Measurements from ENCODE around the gene RLN1.
"Not testable (repeated sequence)": the region's sequence is repeated elsewhere in the genome, so short reads cannot be mapped to it uniquely, and the experiment has no call there.

Gene RLN1

DNA sequence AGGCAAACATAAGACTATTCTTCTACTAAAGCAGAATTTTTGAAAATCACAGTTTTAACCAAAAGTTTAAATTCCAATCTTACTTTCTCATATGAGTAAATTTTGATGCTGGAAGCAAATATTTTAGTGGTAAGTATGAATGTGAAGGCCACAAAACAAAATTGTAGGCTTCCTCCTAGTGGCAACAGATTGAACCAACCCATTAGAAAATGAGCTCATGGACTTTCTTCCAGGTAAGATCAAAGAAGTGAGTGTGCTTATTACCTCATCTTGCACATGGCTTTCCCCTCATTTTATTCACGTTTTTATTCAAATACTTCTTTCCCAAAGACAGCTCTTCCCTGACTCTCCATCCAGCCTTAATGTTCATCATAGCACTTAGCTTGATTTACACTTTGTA, 18.6 kb downstream of the RLN1 start:
- DNase-seq: no peak

DNA sequence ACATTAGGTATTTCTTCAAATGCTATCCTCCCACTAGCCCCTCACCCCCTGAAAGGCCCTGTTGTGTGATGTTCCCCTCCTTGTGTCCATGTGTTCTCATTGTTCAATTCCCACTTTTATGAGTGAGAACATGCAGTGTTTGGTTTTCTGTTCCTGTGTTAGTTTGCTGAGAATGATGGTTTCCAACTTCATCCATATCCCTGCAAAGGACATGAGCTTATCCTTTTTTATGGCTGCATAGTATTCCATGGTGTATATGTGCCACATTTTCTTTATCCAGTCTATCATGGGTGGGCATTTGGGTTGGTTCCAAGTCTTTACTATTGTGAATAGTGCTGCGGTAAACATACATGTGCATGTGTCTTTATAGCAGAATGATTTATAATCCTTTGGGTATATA, 23.3 kb downstream of the RLN1 start:
- DNase-seq: not testable (repeated sequence)

DNA sequence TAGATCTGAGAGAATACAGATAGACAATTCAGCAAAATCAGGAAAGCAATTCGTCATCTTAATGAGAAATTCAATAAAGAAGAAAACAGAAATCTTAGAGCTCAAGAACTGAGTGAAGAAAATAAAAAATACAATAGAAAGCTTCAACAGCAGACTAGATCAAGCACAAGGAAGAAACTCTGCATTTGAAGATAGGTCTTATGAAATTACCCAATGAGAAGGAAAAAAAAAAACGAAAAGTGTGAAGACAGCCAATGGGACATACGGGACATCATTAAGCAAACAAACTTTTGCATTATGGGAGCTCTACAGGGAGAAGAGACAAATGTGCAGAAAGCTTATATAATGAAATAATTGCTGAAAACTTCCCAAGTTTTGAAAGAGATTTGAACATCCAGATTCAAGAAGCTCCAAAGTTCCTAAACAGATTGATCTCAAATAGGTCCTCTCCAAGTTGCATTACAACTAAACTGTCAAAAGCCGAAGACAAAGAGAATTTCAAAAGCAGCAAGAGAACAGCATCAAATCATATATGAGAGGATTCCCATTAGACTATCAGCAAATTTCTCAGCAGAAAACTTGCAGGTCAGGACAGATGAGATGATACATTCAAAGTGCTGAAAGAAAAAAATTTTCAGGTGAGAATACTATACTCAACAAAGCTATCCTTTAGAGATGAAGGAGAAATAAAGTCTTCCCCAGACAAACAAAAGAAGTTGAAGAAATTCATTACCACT, 24.3 kb downstream of the RLN1 start:
- no peak for DNase-seq

DNA sequence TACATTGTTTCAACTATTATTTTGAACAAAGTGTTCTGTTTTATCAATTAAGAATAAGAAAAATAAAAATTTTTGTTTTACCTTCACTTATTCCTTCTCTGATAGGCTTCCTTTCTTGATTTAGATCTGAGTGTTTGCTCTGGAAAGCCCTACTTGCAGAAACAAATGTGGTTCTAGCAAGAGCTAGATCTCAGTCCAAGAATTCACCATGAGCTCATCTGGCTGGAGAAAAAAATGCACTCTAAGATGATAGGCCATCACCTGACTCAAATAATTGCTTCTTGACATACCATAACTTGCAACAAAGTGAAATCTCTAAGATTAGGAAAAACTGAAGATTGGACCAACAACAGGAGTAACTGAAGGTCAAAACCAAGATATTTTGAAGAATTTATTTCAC, 28.8 kb downstream of the RLN1 start:
- no peak for DNase-seq

DNA sequence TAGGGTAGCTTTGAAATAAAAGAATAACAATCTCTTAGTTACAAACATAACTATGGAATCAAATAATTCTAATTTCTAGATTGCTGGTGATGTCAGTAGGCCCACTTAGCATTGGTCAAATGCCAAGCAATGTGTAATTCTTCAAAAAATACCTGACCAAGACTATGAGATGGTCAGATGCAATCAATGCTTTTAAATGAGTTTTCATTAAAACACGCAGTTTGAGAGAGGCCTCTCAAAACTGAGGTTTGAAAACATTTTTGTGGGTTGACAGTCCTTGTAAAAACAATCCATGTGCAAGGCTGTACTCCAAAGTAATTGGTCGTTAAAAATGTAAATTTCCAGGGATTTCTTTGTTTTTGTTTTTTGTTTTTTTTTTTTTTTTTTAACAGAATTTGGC, 33.9 kb downstream of the RLN1 start:
- no peak for DNase-seq

DNA sequence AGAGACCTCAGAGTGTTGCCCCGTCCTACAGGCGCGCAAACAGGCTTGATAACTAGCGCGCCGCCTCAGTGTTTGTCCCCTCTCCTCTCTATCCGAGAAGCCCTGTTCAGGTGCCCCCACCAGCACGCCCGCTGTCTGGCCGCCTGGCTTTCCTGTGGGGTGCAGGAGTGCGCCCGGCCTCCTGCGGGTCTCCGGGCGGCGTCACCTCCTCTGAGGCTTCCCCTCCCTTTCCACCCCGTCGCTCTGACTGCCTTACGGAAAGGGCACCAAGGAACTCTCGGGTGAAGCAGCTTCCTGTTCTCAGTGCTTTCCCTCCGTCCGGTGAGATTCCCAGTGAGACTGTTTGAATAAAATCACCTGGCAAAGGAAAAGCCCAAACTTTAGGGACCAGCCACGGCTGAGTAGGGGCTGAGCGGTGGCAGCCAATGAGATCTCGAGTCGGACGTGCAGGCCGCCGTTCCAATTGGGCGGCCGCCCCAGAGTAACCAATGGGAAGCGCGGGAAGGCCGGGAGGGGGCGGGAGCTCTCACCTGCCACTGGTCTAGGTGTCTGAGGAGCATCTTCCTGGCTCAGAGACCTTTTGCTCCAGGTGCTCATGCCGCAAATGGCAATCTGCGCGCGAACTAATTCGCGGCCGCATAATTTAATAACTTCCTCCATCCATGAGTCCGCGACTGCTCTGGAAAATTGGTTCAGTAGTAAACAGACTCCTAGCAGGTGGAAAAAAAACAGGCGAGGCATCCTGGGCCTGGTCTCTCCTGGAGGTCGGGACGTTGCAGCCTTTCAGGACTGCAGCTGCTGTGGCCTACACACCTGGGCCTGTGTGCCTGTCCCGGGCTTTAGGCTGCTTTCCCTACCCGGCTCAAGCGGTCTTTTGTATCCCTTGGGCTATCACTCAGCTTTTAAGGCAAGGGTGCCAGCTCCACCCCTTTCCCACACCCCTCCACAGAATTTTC, 35.6 kb downstream of the RLN1 start, which contains the start of gene RLN2:
RLN2 (minus strand) TSS at position 877 of the 956 bp plus-strand sequence; CDS start at position 741, 136 bp downstream.
- DNase-seq: not testable (repeated sequence)

DNA sequence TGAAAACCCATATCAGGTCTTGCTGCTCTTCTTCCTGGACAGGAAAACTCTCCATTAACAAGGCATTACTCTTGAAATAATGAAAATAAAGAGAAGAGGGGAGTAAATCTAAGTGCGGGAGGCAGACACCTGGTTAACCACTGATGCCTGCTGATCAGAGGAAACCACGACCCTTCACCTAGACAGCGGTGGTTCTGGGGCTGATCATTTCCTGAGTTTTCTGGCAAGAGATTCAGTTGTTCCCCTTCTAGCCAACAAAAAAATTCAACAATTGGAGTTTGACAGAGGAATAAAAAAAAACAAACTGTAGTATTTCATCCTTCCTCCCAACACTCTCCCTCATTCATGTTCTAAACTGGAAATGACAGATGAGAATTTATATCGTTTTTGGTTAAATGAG, 38.1 kb downstream of the RLN1 start:
- DNase-seq: no peak

DNA sequence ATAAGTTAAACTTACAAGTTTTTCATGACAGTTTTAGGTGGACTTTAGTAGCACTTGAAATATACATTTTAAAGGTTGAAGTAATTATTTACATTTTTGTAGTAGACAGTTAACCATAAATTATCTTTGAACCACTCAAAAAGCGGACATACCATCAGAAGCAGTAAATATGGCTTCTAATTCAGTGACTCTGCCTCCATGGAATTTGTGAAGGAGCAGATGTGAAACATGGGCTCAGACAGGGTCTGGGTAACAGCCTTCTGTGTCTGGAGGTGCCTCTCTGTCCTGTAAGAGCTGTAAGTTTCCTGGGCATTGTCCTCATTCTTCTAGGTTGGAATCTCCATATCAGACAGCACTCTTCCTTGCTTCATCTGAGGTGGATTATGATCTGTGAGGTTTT, 47.5 kb downstream of the RLN1 start:
- no peak for DNase-seq

DNA sequence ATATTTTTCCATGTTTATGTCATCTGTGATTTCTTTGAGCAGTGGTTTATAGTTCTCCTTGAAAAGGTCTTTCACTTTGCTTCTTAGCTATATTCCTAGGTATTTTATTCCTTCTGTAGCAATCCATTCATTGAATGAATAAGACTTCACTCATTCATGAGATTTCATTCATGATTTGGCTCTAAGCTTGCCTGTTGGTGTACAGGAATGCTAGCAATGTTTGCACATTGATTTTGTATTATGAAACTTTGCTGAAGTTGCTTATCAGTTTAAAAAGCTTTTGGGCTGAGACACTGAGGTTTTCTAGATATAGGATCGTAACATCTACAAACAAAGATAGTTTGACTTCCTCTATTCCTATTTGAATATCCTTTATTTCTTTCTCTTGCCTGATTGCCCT, 51.1 kb downstream of the RLN1 start:
- no peak for DNase-seq

DNA sequence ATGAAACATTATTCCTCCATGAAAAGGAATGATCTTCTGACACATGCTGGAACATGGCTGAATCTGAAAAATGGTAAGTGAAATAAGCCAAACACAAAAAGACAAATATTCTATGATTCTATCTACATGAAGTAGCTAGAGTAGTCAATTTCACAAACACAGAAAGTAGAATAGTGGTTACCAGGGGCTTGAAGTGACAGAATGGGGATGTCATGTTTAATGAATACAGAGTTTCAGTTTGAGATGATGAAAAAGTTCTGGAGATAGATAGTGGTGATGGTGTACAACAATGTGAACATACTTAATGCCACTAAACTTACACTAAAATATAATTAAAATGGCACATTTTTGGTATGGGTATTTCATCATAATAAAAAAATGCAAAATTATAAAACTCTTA, 53.4 kb downstream of the RLN1 start:
- DNase-seq: no peak
